ENCODE measurements around the gene STX2. TPM values are rescaled to one million over a fixed set of nuclear protein-coding genes. Genes with fewer than 3 reads are reported as not detected.
A peak's percentile ranks its signal among the peaks of the same experiment; 100 is the strongest.

STX2 gene
- total RNA-seq, 1 experiment from 2014 or later, result 45.1 TPM

DNA sequence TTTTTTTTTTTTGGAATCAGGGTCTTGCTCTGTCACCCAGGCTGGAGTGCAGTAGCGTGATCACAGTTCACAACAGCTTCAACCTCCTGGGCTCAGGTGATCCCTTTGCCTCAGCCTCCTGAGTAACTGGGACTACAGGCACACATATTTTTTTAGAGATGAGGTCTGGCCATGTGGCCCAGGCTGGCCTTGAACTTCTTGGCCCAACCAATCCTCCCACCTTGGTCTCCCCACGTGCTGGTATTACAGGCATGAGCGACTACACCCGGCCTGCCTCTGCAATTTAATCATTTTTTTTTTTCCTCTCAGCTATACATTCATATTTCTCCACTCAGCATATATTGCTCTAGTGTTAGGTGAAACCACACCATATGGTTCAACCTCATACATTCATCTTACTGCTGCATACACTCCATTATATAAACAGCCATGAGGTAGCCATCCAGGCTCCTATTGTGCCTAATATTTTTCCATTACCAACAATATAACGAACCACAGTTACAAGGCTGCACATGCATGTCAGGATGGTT lies 7.1 kb downstream of the STX2 start:
- no peak for DNase-seq (ENCODE audit: low spot score)

DNA sequence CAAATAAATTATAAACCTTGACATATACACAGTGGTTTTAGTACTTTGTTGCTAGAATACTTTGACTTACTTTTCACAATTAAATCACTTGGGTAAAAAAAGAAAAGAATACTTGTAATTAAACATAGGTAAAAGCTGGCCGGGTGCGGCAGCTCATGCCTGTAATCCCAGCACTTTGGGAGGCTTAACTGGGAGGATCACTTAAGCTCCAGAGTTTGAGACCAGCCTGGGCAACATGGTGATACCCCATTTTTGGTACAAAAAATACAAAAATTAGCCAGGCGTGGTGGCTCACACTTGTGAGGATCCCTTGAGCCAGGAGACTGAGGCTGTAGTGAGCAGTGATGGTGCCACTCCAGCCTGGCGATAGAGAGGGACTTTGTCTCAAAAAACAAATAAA lies 7.8 kb downstream of the STX2 start:
- DNase-seq (ENCODE audit: low spot score), result no peak

DNA sequence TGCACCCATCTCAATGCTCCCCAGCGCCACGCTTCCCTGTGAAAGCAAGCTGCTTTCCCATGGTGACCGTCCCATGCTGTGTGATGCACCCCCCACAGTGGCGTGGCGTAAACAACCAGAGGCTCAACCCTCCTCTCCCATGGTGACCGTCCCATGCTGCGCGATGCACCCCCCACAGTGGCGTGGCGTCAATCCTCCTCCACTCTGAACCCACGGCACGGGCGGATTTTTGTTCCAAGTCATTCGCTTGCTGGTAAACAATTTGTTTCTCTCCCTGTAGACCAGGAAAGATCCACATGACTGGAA lies 8.9 kb downstream of the STX2 start:
- DNase-seq (ENCODE audit: low spot score), result no peak

DNA sequence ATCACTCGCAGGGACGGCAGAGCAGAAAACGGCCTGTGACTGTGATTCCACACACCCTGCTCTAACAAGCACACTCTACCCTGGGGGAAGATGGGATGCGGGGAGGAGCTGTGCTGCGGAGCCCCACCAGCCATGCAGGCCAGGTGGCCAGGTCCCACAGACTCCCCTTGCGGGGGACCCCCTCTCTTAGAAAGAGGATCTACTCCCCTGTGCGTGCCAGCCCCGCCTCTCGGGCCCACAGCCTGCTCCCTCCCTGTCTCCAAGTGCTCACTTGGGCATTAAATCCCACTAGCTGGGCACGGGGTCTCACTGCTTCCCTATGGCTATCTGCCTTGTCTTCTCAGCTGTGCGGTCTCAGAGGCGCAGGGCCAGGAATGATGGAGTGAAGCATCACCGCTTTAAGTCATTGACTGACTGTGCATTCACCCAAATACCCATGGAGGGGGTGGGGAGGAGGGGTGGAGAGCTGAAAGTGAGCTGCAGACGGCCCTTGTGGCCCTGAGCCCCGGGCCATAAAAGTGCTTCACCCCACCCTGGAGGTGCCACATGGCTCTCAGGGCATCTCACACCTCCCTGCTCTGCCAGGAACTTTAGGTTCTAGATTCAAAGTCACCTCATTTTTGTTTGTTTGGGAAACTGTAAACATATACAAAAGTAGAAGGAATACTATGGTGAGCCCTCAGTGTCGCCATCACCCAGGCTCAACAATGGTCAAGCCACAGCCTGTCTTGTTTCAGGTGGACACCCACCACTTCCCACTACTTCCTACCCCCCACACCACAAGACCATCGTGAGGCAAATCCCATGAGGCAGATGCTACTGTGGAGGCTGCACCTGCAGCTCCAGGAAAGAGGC lies 9.4 kb downstream of the STX2 start:
- no peak for DNase-seq (ENCODE audit: low spot score)

DNA sequence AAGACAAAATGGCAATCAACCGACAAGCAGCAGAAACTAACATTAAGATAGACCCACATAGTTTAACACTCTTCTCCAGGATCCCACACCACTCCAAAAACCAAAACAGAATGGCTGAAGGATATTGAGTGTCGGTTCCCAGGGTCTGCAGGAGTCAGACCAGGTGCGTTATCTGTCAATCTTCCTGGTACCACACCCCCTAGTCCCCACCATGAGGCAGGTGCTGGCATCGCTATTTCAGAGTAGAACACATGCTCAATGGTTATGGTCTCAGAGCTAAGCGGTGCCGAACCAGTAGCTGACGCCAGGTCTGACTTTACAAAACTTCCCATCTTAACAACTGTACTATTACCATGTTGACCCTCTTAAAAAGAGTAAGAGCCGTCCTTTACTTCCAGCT lies 10.2 kb downstream of the STX2 start:
- no peak for DNase-seq (ENCODE audit: low spot score)

DNA sequence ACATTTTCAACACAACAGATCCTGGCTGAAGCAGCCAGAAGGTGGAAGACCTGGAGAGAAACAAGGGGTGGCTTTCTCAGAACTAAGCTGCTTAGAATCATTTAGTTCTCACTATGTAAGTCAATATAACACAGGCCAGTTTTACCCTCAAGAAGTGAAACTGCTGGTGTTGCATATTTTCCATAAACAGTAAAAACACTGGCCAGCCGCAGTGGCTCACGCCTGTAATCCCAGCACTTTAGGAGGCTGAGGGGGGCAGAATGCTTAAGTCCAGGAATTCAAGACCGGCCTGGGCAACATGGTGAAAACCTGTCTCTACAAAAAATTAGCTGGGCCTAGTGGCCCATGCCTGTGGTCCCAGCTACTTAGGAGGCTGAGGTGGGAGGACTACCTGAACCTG lies 11.6 kb downstream of the STX2 start:
- no peak for DNase-seq (ENCODE audit: low spot score)

DNA sequence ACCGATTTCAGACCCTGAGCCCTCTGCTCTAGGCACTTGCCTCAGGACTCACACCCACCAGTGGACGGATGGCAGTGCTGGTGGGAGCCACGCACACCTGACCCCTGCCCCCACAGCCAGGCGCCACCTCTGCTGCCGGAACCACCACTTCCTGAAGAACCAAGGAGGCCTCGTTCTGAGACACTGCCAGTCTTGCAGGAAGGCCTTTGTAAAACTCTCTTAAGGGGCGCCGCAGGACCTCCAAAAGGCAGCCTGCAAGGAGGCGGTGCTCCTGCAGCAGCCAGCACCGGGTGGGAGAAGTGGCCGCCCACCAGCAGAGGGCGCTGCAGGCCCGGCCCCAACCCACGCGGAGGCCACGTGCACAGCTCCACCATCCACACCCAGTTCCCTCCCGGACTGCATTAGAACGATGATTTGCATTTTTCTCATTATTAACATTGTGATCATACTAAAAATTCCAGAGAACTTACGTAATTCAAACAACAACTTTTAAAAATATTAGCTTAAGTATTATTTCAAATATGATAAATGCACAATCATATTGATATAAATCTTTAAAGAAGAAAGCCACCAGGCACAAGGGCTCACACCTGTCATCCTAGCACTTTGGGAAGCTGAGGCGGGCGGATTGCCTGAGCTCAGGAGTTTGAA lies 12.8 kb downstream of the STX2 start:
- DNase-seq (ENCODE audit: low spot score), result peak; percentile 51

DNA sequence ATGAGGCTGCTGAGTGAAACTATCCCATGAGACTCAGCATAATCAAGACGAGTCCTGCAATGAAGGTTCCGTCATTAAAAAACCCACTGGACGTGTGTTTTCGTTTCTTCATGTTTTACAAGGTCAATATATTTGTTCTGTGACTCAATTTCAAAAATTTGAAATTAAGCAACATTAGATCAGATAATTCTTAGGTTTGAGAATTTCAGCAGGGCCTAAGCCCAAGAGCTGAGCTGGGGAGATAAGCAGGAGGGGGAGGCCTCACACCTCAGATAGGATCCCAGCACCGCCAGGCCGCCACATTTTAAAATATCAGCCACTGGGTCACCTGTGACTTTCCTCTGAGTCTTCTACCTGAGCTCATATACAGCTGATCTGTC lies 13.3 kb downstream of the STX2 start:
- no peak for DNase-seq (ENCODE audit: low spot score)

DNA sequence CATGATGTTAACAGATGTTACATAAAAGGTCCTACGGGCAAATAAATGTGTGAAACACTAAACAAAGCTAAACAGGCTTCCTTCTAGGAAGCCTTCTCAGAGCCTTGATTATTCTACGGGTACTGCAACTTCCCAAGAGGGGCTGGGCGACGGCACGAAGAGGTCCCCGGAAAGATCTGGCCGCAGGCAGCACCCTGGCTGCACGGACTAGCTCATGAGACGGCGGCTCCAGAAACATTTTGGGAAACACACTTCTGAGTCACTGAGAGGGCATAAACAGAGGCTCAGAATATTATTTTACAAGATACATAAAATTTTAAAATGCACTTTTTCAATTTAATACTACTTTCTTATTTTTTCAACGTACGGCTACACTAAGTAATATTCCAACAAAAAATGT lies 19.4 kb downstream of the STX2 start:
- no peak for DNase-seq (ENCODE audit: low spot score)

DNA sequence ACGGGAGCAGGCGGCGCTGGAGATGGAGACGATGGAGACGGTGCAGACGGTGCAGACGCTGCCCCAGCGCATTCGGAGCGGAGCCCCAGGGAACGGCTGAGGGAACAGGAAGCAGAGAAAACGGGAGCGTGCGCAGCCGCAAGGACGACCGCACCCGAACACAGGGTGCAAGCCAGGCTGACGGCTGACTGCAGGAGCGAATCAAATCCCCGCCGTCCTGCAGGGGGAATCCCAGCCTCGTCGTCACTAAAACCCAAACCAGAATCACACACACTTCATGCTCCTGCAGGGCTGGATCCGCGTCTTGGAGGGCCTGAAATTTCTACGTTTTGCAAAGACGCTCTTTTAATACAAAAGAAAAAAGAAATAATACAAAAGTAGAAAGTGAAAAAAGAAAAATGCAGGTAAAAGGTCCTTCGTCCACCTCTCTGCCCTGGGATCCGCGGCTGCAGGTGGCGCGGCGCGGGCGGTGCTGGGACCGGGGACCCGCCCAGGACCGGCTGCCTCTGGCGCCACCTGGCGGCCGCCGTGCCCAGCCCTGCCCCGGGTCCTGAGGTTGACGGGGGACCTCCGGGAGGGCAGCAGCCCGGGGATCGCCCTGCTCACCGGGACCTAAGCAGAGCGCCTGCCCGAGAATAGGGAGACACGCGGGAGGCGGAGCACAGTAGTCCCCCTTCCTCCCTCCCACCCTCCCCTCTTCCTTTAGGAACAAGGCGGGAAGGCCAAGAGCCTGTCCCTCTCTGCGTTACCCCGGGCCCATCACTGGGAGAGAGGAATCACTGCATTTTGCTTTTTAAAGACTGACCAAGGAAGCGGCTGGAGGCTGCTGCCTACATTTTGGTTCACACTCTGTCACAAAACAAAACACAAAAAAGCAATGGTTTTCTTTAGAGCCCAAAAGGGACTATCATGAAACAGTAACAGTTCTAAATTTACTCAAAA lies 20.1 kb downstream of the STX2 start:
- DNase-seq (ENCODE audit: low spot score), result no peak

DNA sequence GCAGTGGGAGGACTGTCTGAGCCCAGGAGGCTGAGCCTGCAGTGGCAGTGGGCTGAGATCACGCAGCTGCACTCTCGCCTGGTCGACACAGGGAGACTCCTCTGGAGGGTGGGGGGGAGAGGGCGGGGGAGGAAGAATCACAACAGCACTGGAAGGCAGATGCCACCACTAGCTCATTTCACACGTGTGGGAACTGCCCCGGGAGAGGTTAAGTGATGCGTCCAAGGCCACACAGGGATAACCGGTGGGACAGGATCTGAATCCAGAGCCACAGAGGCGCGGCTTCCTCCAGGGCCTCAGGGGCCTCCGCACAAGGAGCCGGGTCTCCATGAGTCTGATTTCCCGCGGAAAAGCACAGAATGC lies 20.8 kb downstream of the STX2 start:
- no peak for DNase-seq (ENCODE audit: low spot score)

DNA sequence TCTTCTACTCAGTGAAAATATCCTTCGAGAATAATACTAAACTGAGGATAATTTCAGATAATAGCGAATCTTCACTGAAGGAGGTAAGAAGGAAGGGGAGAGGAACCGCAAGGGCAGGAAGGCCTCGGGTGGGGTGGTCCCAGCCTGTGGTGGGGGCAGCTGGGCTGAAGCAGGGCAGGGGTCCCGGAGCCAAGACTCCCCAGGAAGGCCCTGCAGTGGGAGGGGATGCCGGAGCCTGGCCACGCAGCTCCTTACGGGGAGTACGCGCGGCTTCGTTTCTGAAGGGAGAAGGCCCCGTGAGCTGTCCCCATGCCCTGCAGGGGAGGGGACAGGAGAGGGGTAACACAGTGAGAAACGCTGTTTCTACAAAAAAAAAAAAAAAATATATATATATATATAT lies 21.2 kb downstream of the STX2 start:
- DNase-seq (ENCODE audit: low spot score), result no peak

DNA sequence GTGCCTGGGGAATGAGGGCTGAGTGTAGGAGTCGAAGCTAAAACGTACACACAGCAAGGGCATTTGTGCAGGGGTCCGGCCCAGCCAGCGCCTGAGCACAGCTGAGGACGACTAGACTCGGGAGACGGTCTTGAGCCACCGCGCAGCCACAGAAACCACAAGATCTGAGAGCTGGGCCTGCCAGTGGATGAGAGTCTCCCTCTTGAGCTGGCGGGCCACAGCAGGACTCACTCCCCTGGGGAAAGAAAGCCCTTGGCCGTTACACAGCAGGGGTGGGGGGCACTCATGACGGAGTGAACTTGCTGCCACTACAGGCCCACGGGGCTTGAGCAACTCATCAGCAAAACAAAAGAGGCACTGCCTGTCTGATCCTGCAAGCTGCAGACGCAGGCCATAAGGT lies 23.0 kb downstream of the STX2 start:
- no peak for DNase-seq (ENCODE audit: low spot score)

DNA sequence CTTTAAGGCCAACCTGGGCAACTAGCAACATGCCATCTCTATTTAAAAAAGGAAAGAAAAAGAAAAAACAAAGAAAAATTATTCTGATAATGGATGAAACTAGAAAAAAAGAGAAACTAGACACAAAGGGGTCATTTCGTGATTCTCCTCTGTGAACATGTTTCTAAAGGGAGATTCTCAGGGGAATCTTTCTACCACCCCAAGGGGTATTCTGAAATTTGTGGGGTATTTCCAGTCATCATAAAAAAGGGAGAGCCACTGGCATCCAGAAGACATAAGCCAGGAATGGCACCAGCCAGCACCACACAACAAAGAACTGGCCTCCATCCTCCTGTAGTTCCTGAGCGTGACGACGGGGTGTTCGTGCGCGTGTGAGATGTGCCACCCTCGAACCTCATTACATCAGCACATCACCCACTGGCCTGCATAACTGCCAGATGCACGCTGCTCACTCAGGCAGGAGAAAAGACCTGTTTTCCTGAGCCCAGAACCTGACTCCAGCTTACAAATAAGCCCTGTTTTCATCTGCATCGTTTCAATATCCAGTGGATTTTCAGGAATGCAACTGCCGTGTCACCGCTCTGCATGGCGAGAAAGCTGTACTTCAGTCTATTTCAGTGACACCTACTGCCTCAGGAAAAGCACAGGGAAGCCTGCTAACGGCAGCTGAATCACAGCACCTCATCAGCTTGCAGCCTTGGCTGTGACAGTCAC lies 23.9 kb downstream of the STX2 start:
- no peak for DNase-seq (ENCODE audit: low spot score)

DNA sequence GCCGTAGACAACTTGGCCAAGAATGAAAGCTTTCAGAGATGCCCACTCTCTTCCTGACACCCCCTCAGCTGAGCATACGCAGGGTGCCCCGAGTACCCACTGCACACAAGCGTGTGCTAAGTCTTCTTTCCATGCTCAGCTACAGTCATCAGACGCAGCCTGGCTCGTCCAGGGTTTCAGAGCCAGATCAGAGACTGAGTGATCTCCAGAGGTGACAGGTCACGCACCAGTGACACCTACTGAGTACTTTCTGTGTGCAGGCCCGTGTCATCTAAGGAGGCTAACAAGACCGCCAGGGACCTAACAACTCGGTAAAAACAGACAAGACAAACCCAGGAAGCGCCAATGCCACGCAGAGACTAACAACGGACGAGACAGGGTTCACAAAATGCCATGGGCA lies 25.1 kb downstream of the STX2 start:
- no peak for DNase-seq (ENCODE audit: low spot score)

DNA sequence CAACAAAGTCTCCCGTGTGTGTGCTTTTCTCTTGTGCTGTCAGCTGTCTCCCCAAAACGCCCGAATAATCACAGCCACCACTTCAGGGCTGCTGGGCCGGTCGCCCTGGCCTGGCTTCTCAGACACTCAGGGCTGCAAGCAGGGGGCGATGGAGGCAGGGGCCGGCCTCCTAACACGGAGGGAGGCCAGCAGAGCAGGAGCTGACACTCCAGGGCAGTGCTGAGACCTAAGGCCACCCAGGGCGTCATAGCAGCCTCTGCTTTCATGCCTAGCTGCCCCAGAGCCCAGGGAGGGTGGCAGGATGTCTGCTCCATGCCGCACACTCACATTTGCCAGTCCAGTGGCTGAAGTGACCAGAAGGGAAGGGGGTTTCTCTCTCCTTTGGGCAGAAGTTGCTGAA lies 25.6 kb downstream of the STX2 start:
- no peak for DNase-seq (ENCODE audit: low spot score)

DNA sequence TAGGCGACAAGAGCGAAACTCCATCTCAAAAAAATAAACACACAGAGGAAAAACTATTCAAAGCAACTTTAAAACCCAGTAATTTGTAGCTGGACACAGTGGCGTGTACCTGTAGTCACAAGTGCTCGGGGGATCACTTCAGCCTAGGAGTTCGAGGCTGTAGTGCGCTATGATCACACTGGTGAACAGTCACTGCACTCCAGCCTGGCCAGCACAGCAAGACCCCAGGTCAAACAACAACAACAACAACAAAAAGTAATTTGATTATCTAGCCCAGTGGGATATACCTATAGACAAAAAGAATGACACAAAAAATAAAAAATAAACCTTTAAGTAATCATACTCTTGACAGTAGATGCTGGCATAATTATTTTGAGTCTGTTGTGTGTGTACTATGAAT lies 29.3 kb downstream of the STX2 start:
- no peak for DNase-seq (ENCODE audit: low spot score)

DNA sequence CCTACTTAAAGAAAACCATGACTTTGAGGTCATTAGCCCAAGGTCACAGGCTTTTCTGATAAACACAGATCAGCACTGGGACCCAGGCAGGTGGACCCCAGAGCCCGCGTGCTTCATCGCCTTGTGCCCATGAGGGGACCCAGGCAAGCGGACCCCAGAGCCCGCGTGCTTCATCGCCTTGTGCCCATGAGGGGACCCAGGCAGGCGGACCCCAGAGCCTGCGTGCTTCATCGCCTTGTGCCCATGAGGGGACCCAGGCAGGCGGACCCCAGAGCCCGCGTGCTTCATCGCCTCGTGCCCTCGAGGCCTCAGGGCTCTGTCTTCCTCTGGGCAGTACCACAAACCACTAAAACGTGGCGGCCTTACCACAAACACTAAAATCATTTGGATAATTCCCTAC lies 31.7 kb downstream of the STX2 start:
- DNase-seq (ENCODE audit: low spot score), result no peak

DNA sequence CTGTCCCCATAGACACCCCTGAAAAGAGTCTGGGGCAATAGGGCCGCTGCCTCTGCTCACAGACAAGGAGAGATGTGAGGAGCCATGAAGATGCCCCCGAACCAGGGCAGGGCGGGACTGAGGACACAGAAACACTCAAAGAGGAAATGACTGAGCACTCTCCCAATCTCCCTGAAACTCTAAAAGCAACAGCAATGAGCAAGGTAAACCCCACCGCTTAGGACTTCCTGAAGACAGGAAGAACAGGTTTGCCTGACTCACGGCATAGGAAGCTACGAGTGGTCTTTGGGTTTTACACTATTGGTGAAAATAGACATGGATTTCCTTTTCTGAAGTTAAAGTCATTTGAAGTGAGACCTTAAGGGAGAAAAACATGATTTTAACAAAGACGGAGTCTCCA lies 32.5 kb downstream of the STX2 start:
- no peak for DNase-seq (ENCODE audit: low spot score)

DNA sequence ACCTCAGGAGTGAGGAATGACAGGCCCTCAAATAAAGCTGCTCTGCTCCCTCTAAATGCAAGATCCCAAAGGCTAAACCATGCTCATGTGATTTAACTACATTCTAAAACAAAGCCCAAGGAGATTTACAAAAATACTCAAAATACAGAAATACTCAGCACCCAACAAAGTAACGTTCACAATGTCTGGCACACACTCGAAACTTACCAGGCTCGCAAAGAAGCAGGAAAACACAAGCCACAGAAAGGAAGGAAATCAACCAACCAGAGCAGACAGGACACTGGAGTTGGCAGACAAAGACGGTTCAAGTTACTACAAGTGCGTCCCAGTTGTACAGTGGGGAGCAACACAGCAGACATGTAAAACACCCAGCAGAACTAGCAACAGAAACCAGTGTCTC lies 33.4 kb downstream of the STX2 start:
- DNase-seq (ENCODE audit: low spot score), result no peak

DNA sequence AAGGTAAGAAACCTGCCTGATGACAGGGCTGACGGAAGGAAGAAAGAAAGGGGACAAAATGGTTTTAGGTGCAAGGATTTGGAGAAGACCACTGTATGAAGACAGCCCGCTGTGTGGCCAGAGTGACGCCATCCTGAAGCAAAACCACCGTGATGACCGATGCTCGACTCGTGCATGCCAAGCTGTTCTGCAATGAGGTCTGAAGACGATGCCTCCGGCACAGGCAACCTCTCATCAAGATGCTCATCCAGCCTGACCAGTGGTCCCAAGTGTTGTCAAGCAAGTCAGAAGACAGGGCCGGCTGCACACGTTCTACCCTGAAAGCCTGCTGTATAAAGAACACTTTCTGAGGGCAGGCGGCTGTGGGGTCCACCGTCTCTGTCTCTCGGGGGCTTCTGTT lies 34.8 kb downstream of the STX2 start:
- DNase-seq (ENCODE audit: low spot score), result no peak

DNA sequence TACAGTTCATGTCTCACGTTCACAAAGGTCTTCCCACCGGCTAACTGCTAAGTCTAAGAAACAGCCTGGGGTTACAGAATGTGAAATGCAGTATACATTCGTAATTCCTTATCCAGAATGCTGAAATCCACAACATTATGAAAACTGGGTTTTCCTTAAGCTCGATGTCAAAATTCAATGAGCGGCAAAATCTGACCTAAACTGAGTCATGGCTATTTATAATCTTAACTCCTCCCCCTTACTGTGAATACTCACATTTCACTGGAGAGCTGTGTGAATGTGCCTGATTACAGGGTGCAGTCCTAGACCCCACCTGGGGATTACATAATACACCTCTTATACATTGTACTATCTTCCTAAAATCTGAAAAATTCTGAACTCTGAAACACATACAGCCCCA lies 35.3 kb downstream of the STX2 start:
- DNase-seq (ENCODE audit: low spot score), result peak; percentile 21
